HCT116 (cell line): ENCODE measurements around the gene ABI1. TPM values are rescaled to one million over a fixed set of nuclear protein-coding genes. Genes with fewer than 3 reads are reported as not detected.

ENCODE experiments used
- ATAC-seq: fragments of 200-7000 bp; cut with Tn5 transposase; 2 replicates; pipeline ENCODE4 v1.9.1; 2020; ENCODE audit warnings: mild to moderate bottlenecking, moderate library complexity
- BruUV-seq: library from RNA; stranded (reverse); fragments of 400-500 nt; replicated peaks from 2 replicates; lab custom pipeline; 2021; lab: Mats Ljungman, UMichigan
- CTCF ChIA-PET: fragments of 300-600 bp; sonication (Branson Sonifier 250); formaldehyde crosslinking; loops from one replicate; lab custom pipeline; 2021; ENCODE audit warnings: antibody characterized with exemption; lab: Charles Lee
- POLR2A ChIA-PET: fragments of 300-600, 350-600 bp; sonication (Branson Sonifier 250); formaldehyde crosslinking; loops from one replicate; lab custom pipeline; 2021; ENCODE audit warnings: antibody characterized with exemption; lab: Charles Lee
- RAD21 ChIA-PET, 2 experiments: fragments of 300-600 bp; sonication (Branson Sonifier 250); formaldehyde crosslinking; loops; one replicate each; lab custom pipeline; 2023; ENCODE audit warnings: low total read pairs in 2 of 2; ENCODE audit not compliant: uncharacterized antibody in 2 of 2, unreplicated experiment in 2 of 2, low non-redundant PET in 1 of 2; lab: Charles Lee
- DNase-seq: peaks from one replicate; pipeline ENCODE4 v3.0.0-alpha.2; 2010; ENCODE audit warnings: low read depth, low spot score
- H2AFZ ChIP-seq: fragments of 200-600 bp; shearing (Covaris generic), sonication (generic); 2 replicates; pipeline ENCODE4 v1.6.1; 2017; ENCODE audit warnings: low read depth, mixed run types, mixed read lengths, antibody characterized with exemption, low read length; ENCODE audit not compliant: poor library complexity, severe bottlenecking
- H3K27ac ChIP-seq: 2 replicates; pipeline ENCODE4 v1.5.1; 2012; ENCODE audit warnings: low read depth, low read length
- H3K27me3 ChIP-seq: fragments of 200-600 bp; sonication (generic); 2 replicates; pipeline ENCODE4 v1.6.1; 2016; ENCODE audit warnings: mixed run types, low read length, mixed read lengths; ENCODE audit not compliant: insufficient read depth
- H3K36me3 ChIP-seq, 2 experiments: fragments of 200-500 bp in 1 of 2; fragments of 200-600 bp in 1 of 2; sonication (Bioruptor generic) in 1 of 2; sonication (generic) in 1 of 2; 2 replicates each; pipeline versions ENCODE4 v1.5.1 to v1.6.1; 2014 to 2016; ENCODE audit warnings: low read length in 2 of 2, inconsistent platforms in 1 of 2, mixed read lengths in 1 of 2, mixed run types in 1 of 2; ENCODE audit not compliant: insufficient read depth in 2 of 2, control insufficient read depth in 1 of 2
- H3K4me1 ChIP-seq, 2 experiments: fragments of 200-600 bp in 1 of 2; sonication (generic) in 1 of 2; 2 replicates each; pipeline versions ENCODE4 v1.5.1 to v1.6.1; 2012 to 2017; ENCODE audit warnings: low read length in 2 of 2, inconsistent platforms in 1 of 2, mild to moderate bottlenecking in 1 of 2, mixed read lengths in 1 of 2, mixed run types in 1 of 2, moderate library complexity in 1 of 2; ENCODE audit not compliant: insufficient read depth in 2 of 2, control insufficient read depth in 1 of 2
- H3K4me2 ChIP-seq: fragments of 200-600 bp; sonication (generic); 2 replicates; pipeline ENCODE4 v1.6.1; 2017; ENCODE audit warnings: mixed run types, low read length, mixed read lengths
- H3K4me3 ChIP-seq, 2 experiments: fragments of 200-600 bp in 1 of 2; sonication (generic) in 1 of 2; replicated peaks in 1 of 2; 2 replicates each; pipeline ENCODE4 v1.5.1; 2011 to 2016; ENCODE audit warnings: low read length in 2 of 2, control low read depth in 1 of 2, low read depth in 1 of 2, mild to moderate bottlenecking in 1 of 2, mixed read lengths in 1 of 2, mixed run types in 1 of 2
- H3K79me2 ChIP-seq: fragments of 200-600 bp; sonication (generic); 2 replicates; pipeline ENCODE4 v1.6.1; 2017; ENCODE audit warnings: mild to moderate bottlenecking, mixed run types, low read length, moderate library complexity, mixed read lengths; ENCODE audit not compliant: insufficient read depth
- H3K9ac ChIP-seq: fragments of 200-600 bp; sonication (generic); 2 replicates; pipeline ENCODE4 v1.6.1; 2016; ENCODE audit warnings: low read length, mixed read lengths
- H3K9me2 ChIP-seq: fragments of 200-600 bp; sonication (generic), shearing (Covaris generic); 2 replicates; pipeline ENCODE4 v1.6.1; 2017; ENCODE audit warnings: mixed run types, mild to moderate bottlenecking, moderate library complexity; ENCODE audit not compliant: insufficient read depth
- H3K9me3 ChIP-seq, 2 experiments: fragments of 200-500 bp in 1 of 2; fragments of 200-600 bp in 1 of 2; sonication (Bioruptor generic) in 1 of 2; sonication (generic) in 1 of 2; 2 replicates each; pipeline ENCODE4 v1.6.1; 2014 to 2017; ENCODE audit warnings: low read length in 2 of 2, mixed read lengths in 2 of 2, inconsistent platforms in 1 of 2, low read depth in 1 of 2, mild to moderate bottlenecking in 1 of 2, mixed run types in 1 of 2, moderate library complexity in 1 of 2; ENCODE audit not compliant: control insufficient read depth in 1 of 2, insufficient read depth in 1 of 2
- H4K20me1 ChIP-seq: fragments of 200-600 bp; sonication (generic), shearing (Covaris generic); 2 replicates; pipeline ENCODE4 v1.6.1; 2017; ENCODE audit warnings: mixed run types, mild to moderate bottlenecking, moderate library complexity; ENCODE audit not compliant: insufficient read depth
- ATF3 ChIP-seq: IDR thresholded peaks from 2 replicates; pipeline ENCODE4 v1.6.1; 2012
- CBX3 ChIP-seq: IDR thresholded peaks from 2 replicates; pipeline ENCODE4 v1.6.1; 2012; ENCODE audit warnings: low read depth
- CEBPB ChIP-seq: IDR thresholded peaks from 2 replicates; pipeline ENCODE4 v1.6.1; 2012; ENCODE audit warnings: low read depth
- CTCF ChIP-seq, 3 experiments: fragments of 200-600 bp in 1 of 3; sonication (generic) in 1 of 3; IDR thresholded peaks in 2 of 3; conservative IDR thresholded peaks in 1 of 3; 2 replicates each; pipeline ENCODE4 v1.5.1; 2012 to 2017; ENCODE audit warnings: low read depth in 2 of 3, low read length in 2 of 3, antibody characterized with exemption in 1 of 3, borderline replicate concordance in 1 of 3, control low read depth in 1 of 3, mild to moderate bottlenecking in 1 of 3, mixed read lengths in 1 of 3, mixed run types in 1 of 3, moderate library complexity in 1 of 3; ENCODE audit not compliant: insufficient read depth in 1 of 3
- EGR1 ChIP-seq: IDR thresholded peaks from 2 replicates; pipeline ENCODE4 v1.6.1; 2012; ENCODE audit warnings: low read depth
- ELF1 ChIP-seq: IDR thresholded peaks from 2 replicates; pipeline ENCODE4 v1.6.1; 2012; ENCODE audit warnings: low read depth, borderline replicate concordance
- EZH2 ChIP-seq: fragments of 200-600 bp; sonication (generic); IDR thresholded peaks from 2 replicates; pipeline ENCODE4 v1.6.1; 2017; ENCODE audit warnings: antibody characterized with exemption, mixed run types
- EZH2phosphoT487 ChIP-seq: fragments of 200-600 bp; IDR thresholded peaks from 2 replicates; pipeline ENCODE4 v1.6.1; 2018; ENCODE audit warnings: antibody characterized with exemption, borderline replicate concordance
- FOSL1 ChIP-seq: IDR thresholded peaks from 2 replicates; pipeline ENCODE4 v1.6.1; 2012; ENCODE audit warnings: low read depth
- POLR2A ChIP-seq: IDR thresholded peaks from 2 replicates; pipeline ENCODE4 v1.7.0; 2011; ENCODE audit warnings: borderline replicate concordance; ENCODE audit not compliant: insufficient read depth, insufficient read length; ENCODE audit errors: extremely low read depth
- POLR2AphosphoS5 ChIP-seq: IDR thresholded peaks from 2 replicates; pipeline ENCODE4 v1.6.1; 2011; ENCODE audit warnings: mild to moderate bottlenecking, low read depth, low read length, moderate library complexity
- SP1 ChIP-seq: IDR thresholded peaks from 2 replicates; pipeline ENCODE4 v1.6.1; 2012; ENCODE audit warnings: low read depth
- SRF ChIP-seq: IDR thresholded peaks from 2 replicates; pipeline ENCODE4 v1.6.1; 2012; ENCODE audit warnings: low read depth
- YY1 ChIP-seq: IDR thresholded peaks from 2 replicates; pipeline ENCODE4 v1.6.1; 2011; ENCODE audit warnings: low read length, low read depth, moderate library complexity, mild to moderate bottlenecking; ENCODE audit not compliant: insufficient replicate concordance; ENCODE audit errors: extremely low read depth
- ZNF274 ChIP-seq: fragments of 200-500 bp; sonication (Bioruptor generic); IDR thresholded peaks from 2 replicates; pipeline ENCODE4 v1.6.1; 2014; ENCODE audit warnings: mild to moderate bottlenecking, low read depth, low read length, inconsistent platforms
- intact Hi-C: fragments of 100-400 bp; cut with micrococcal nuclease; formaldehyde crosslinking; loops from 2 replicates; pipeline ENCODE4 v1.10.0; 2022
- total RNA-seq: library from RNA; stranded (reverse); gene quantifications from one replicate; pipeline ENCODE4 v1.2.1, GENCODE V29; 2021; ENCODE audit not compliant: unreplicated experiment
- TF ChIP-seq, protein P1 (sequence below): IDR thresholded peaks from 2 replicates; pipeline ENCODE4 v1.6.1; 2012; ENCODE audit warnings: low read depth
- TF ChIP-seq, protein P2 (sequence below): IDR thresholded peaks from 2 replicates; pipeline ENCODE4 v1.6.1; 2011; ENCODE audit warnings: mild to moderate bottlenecking, low read length, moderate library complexity; ENCODE audit not compliant: insufficient replicate concordance; ENCODE audit errors: extremely low read depth

Gene ABI1
- total RNA-seq, 1 experiment from 2014 or later: 34.8 TPM

DNA sequence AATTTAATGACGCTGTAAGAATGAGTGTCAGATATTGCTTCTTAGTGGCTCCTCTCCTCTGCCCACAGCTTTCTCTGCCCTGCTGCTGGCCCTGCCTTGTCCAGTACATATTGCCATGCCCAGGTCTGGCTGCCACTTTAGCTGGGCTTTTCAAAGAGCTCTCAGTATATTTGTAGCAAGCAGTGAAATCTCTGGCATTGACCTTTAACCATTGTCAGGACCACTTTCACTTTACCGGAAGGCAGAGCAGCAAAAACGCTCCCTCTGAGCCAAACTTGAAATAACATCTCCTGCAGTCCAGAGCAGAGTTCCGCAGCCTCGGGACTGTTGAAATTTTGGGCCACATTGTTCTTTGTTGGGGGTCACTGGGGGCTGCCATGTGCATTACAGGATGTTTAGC is 149.4 kb downstream of the ABI1 start:
- ChIA-PET POLR2A (no interaction called here), RAD21 (no interaction called here), CTCF (no interaction called here)
- DNase-seq (no peak), ATAC-seq (no peak)
- no peak overlapping the region for H2AFZ ChIP-seq
- H3K4me3 ChIP-seq: no peak overlapping the region
- H3K9me3 ChIP-seq: no peaks in the 10 kb centered on the region
- peaks cover 33% of the 10 kb centered on the region for H3K79me2 ChIP-seq
- H3K27ac ChIP-seq: no peak overlapping the region
- H3K36me3 ChIP-seq: peaks cover 25 to 29% of the 10 kb centered on the region in 2 experiments
- intact Hi-C loops: no loop called here
- no peak for TF ChIP-seq YY1
- no peak for TF ChIP-seq ZNF274
- TF ChIP-seq, protein P1, sequence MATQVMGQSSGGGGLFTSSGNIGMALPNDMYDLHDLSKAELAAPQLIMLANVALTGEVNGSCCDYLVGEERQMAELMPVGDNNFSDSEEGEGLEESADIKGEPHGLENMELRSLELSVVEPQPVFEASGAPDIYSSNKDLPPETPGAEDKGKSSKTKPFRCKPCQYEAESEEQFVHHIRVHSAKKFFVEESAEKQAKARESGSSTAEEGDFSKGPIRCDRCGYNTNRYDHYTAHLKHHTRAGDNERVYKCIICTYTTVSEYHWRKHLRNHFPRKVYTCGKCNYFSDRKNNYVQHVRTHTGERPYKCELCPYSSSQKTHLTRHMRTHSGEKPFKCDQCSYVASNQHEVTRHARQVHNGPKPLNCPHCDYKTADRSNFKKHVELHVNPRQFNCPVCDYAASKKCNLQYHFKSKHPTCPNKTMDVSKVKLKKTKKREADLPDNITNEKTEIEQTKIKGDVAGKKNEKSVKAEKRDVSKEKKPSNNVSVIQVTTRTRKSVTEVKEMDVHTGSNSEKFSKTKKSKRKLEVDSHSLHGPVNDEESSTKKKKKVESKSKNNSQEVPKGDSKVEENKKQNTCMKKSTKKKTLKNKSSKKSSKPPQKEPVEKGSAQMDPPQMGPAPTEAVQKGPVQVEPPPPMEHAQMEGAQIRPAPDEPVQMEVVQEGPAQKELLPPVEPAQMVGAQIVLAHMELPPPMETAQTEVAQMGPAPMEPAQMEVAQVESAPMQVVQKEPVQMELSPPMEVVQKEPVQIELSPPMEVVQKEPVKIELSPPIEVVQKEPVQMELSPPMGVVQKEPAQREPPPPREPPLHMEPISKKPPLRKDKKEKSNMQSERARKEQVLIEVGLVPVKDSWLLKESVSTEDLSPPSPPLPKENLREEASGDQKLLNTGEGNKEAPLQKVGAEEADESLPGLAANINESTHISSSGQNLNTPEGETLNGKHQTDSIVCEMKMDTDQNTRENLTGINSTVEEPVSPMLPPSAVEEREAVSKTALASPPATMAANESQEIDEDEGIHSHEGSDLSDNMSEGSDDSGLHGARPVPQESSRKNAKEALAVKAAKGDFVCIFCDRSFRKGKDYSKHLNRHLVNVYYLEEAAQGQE: no peak
- no peak for TF ChIP-seq CEBPB
- no peak for TF ChIP-seq ATF3
- TF ChIP-seq, protein P2, sequence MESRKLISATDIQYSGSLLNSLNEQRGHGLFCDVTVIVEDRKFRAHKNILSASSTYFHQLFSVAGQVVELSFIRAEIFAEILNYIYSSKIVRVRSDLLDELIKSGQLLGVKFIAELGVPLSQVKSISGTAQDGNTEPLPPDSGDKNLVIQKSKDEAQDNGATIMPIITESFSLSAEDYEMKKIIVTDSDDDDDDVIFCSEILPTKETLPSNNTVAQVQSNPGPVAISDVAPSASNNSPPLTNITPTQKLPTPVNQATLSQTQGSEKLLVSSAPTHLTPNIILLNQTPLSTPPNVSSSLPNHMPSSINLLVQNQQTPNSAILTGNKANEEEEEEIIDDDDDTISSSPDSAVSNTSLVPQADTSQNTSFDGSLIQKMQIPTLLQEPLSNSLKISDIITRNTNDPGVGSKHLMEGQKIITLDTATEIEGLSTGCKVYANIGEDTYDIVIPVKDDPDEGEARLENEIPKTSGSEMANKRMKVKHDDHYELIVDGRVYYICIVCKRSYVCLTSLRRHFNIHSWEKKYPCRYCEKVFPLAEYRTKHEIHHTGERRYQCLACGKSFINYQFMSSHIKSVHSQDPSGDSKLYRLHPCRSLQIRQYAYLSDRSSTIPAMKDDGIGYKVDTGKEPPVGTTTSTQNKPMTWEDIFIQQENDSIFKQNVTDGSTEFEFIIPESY: no peak
- TF ChIP-seq SP1: no peak
- TF ChIP-seq EZH2phosphoT487: no peak
- no peak for TF ChIP-seq ELF1
- TF ChIP-seq CTCF (IDR thresholded peaks at IDR 0.05 in 2 of 3, conservative IDR thresholded peaks at IDR 0.05 in 1 of 3; ENCODE audit: borderline replicate concordance in 1 of 3, insufficient read depth in 1 of 3, low read depth in 2 of 3, low read length in 2 of 3): no peak
- TF ChIP-seq FOSL1: no peak
- no peak for TF ChIP-seq EGR1
- no peak for TF ChIP-seq SRF
- TF ChIP-seq CBX3: no peak
- no peak for TF ChIP-seq EZH2
- TF ChIP-seq POLR2A: no peak
- TF ChIP-seq POLR2AphosphoS5: no peak
- no peak overlapping the region for H3K4me2 ChIP-seq
- no peaks in the 10 kb centered on the region for H4K20me1 ChIP-seq
- BruUV-seq: no TSS peak
- H3K9me2 ChIP-seq: no peaks in the 10 kb centered on the region
- no peak overlapping the region for H3K9ac ChIP-seq
- H3K27me3 ChIP-seq: no peaks in the 10 kb centered on the region
- H3K4me1 ChIP-seq: no peaks in the 10 kb centered on the region
